ENCODE data around the gene MTHFD1L.

- TF ChIP-seq CTCF (conservative IDR thresholded peaks at IDR 0.05 in 1 of 2, IDR thresholded peaks at IDR 0.05 in 1 of 2; ENCODE audit: low read depth in 1 of 2, low read length in 2 of 2) (no peak), EZH2 (IDR thresholded peaks at IDR 0.05; ENCODE audit: low read length, missing control alignments) (no peak)
Measured at GRCh38 chr6:150880336-150880735, 14.8 kb downstream of the MTHFD1L start.

All from fibroblast of lung (primary cell).